ENCODE measurements around the gene CABLES2.

Gene CABLES2

GRCh38 chr20:62424249-62425107 lies 17.4 kb upstream of the CABLES2 start:
- Histone ChIP-seq H3K9me3 (ENCODE audit: control insufficient read depth, low read length) (no peaks in the 10 kb centered on the region), H3K27me3 (replicated peaks; ENCODE audit: control insufficient read depth, insufficient read depth, low read length) (peaks cover 46% of the 10 kb centered on the region), H3K9ac (ENCODE audit: low read length) (no peak overlapping the region), H3K36me3 (ENCODE audit: control insufficient read depth, insufficient read depth, low read length, severe bottlenecking) (no peaks in the 10 kb centered on the region), H3K4me1 (ENCODE audit: control insufficient read depth, insufficient read depth, low read length) (no peaks in the 10 kb centered on the region), H3K4me3 (ENCODE audit: low read length) (no peak overlapping the region)
- DNase-seq (ENCODE audit: low read depth), result no peak

DNA sequence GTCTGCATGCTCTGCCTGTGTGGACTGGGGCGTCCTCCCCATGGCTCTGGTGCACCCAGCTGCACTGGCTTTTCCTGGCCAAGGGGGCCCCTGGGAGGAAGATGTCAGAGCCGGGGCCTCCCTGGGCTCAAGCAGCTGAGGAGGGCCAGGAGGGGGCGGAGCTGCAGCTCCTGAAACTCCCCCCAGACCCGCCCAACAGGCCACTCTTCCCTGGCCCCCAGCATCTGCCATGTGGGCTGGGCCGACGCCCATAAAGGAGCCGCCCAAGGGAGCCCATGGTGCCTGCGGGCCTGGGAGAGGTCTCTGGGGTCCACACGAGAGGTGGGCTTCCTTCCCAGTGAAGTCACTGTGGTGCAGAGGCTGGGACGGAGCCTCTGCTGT lies 16.2 kb upstream of the CABLES2 start:
- H3K36me3 ChIP-seq (ENCODE audit: control insufficient read depth, insufficient read depth, low read length, severe bottlenecking), result no peaks in the 10 kb centered on the region
- no peaks in the 10 kb centered on the region for H3K9me3 ChIP-seq (ENCODE audit: control insufficient read depth, low read length)
- no peak overlapping the region for H3K4me3 ChIP-seq (ENCODE audit: low read length)
- no peak for DNase-seq (ENCODE audit: low read depth)
- H3K27me3 ChIP-seq (replicated peaks; ENCODE audit: control insufficient read depth, insufficient read depth, low read length), result peaks cover 48% of the 10 kb centered on the region
- H3K9ac ChIP-seq (ENCODE audit: low read length), result no peak overlapping the region
- no peaks in the 10 kb centered on the region for H3K4me1 ChIP-seq (ENCODE audit: control insufficient read depth, insufficient read depth, low read length)

DNA sequence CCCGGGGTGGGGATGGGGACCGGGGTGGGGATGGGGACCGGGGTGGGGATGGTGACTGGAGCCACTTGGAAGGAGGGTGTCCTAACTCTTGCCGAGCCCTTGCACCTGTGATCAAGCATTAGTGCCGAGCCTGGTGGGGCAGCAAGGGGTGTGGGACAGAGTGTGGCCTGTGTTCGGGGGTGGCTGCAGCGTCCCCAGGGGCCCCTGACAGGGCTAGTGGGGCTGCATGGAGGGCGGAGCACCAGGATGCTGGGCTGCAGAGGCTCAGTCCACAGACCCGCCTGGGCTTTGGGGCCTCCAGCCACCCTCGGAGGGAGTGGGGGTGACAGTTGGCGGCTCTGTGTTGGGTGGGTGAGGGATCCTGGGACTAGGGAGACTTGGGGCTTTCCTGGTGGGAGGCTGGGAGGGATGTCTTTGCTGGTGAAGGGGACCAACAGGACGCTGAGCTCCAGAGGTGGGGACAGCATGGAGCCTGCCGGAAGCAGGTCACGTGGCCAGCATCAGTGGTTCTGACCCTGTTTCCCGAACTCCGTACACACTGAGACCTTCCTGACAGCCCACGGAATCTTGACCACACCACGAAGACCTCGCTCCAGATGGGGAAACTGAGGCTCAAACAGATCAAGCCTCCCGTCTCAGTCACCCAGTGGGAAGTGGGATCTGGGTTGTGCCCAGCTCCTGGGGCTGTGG lies 15.7 kb upstream of the CABLES2 start:
- Histone ChIP-seq H3K9ac (ENCODE audit: low read length) (no peak overlapping the region), H3K4me1 (ENCODE audit: control insufficient read depth, insufficient read depth, low read length) (no peaks in the 10 kb centered on the region), H3K36me3 (ENCODE audit: control insufficient read depth, insufficient read depth, low read length, severe bottlenecking) (no peaks in the 10 kb centered on the region), H3K9me3 (ENCODE audit: control insufficient read depth, low read length) (no peaks in the 10 kb centered on the region), H3K4me3 (ENCODE audit: low read length) (no peak overlapping the region), H3K27me3 (replicated peaks; ENCODE audit: control insufficient read depth, insufficient read depth, low read length) (peaks cover 51% of the 10 kb centered on the region)
- DNase-seq (ENCODE audit: low read depth), result no peak

GRCh38 chr20:62421716-62421990 lies 14.6 kb upstream of the CABLES2 start:
- no peak overlapping the region for H3K4me3 ChIP-seq (ENCODE audit: low read length)
- no peak for DNase-seq (ENCODE audit: low read depth)
- peaks cover 58% of the 10 kb centered on the region for H3K27me3 ChIP-seq (replicated peaks; ENCODE audit: control insufficient read depth, insufficient read depth, low read length)
- no peaks in the 10 kb centered on the region for H3K36me3 ChIP-seq (ENCODE audit: control insufficient read depth, insufficient read depth, low read length, severe bottlenecking)
- H3K9ac ChIP-seq (ENCODE audit: low read length), result no peak overlapping the region
- no peaks in the 10 kb centered on the region for H3K4me1 ChIP-seq (ENCODE audit: control insufficient read depth, insufficient read depth, low read length)
- H3K9me3 ChIP-seq (ENCODE audit: control insufficient read depth, low read length), result no peaks in the 10 kb centered on the region

- no peak for DNase-seq (ENCODE audit: low read depth)
- Histone ChIP-seq H3K9ac (ENCODE audit: low read length) (no peak overlapping the region), H3K9me3 (ENCODE audit: control insufficient read depth, low read length) (no peaks in the 10 kb centered on the region), H3K4me1 (ENCODE audit: control insufficient read depth, insufficient read depth, low read length) (no peaks in the 10 kb centered on the region), H3K36me3 (ENCODE audit: control insufficient read depth, insufficient read depth, low read length, severe bottlenecking) (no peaks in the 10 kb centered on the region), H3K4me3 (ENCODE audit: low read length) (no peak overlapping the region), H3K27me3 (replicated peaks; ENCODE audit: control insufficient read depth, insufficient read depth, low read length) (peaks cover 52% of the 10 kb centered on the region)
These were observed 14.0 kb upstream of the CABLES2 start for GRCh38 chr20:62420846-62421715.

GRCh38 chr20:62419759-62420158 lies 12.7 kb upstream of the CABLES2 start:
- no peak for DNase-seq (ENCODE audit: low read depth)
- H3K4me3 ChIP-seq (ENCODE audit: low read length), result no peak overlapping the region
- no peaks in the 10 kb centered on the region for H3K9me3 ChIP-seq (ENCODE audit: control insufficient read depth, low read length)
- H3K4me1 ChIP-seq (ENCODE audit: control insufficient read depth, insufficient read depth, low read length), result no peaks in the 10 kb centered on the region
- H3K9ac ChIP-seq (ENCODE audit: low read length), result no peak overlapping the region
- peaks cover 42% of the 10 kb centered on the region for H3K27me3 ChIP-seq (replicated peaks; ENCODE audit: control insufficient read depth, insufficient read depth, low read length)
- no peaks in the 10 kb centered on the region for H3K36me3 ChIP-seq (ENCODE audit: control insufficient read depth, insufficient read depth, low read length, severe bottlenecking)

DNA sequence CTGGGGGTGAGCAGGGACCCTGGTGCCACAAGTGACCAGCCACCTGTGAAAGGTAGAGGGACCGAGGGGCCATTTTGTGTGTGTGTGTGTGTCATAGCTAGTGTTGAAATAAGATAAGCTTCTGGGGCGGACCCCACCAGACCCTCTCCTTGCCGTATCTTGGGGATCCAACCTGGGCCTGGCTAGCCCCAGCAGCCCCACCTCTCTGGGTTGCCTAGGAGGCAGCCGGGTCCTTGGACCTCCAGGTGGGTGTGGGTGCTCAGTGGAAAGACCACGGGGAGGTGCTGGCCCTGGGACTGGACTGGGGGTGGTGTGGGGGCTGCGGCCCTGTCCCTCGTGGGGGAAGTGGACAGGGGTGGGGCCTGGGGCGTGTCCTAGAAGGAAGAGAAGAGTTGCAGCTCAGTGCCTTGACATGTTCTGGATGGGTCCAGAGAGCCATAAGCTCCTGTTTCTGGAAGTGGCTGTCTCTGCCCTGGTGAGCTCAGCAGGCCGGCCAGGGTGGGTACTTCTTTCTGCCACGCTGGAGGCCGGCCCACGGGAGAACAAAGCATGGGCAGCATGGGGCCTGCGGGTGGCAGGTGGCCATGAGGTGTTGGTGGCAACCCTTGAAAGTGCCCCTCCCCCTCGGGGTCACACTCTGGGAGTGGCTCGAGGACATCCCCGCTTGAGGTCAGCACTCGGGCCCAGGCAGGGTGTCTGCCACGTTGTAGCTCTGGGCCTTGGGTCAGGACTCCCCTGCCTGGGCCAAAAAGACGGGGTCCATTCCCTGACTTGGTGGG lies 11.8 kb upstream of the CABLES2 start:
- peaks cover 39% of the 10 kb centered on the region for H3K27me3 ChIP-seq (replicated peaks; ENCODE audit: control insufficient read depth, insufficient read depth, low read length)
- no peak overlapping the region for H3K4me3 ChIP-seq (ENCODE audit: low read length)
- no peak for DNase-seq (ENCODE audit: low read depth)
- no peak overlapping the region for H3K9ac ChIP-seq (ENCODE audit: low read length)
- no peaks in the 10 kb centered on the region for H3K4me1 ChIP-seq (ENCODE audit: control insufficient read depth, insufficient read depth, low read length)
- H3K36me3 ChIP-seq (ENCODE audit: control insufficient read depth, insufficient read depth, low read length, severe bottlenecking), result no peaks in the 10 kb centered on the region
- no peaks in the 10 kb centered on the region for H3K9me3 ChIP-seq (ENCODE audit: control insufficient read depth, low read length)

DNA sequence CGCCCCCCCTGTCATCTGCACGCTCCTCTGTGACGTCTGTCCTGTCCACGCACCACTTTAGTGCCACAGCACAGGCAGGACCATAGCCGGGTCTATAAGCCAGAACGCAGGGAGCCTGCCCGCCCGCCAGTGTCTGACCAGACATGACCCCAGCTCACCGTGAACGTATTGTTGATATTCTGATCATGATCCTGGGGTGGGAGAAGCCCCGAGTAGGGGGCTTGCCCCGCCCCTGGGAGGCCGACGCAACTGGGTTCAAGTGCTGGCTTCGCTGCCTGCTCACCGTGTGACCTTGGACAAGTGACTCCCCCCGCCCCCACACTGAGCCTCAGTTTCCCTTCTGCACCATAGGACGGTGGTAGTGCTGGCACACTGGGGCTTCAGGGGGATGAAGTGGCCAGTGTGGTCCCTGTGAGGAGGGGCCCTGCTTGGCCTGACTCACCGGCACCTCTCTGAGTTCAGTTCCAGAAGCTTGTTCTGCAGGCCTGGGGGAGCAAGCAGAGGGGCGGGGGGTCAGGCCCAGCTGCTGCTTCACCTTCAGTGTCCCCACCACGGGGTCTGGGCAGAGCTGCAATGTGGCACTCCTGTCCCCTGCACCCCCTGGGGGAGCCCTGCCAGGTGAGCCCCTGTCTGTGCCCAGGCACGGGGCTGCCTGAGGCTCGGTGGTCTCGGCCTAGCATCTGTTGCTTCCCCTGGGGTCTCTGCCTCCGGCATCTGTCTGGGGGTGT lies 11.1 kb upstream of the CABLES2 start:
- no peaks in the 10 kb centered on the region for H3K4me1 ChIP-seq (ENCODE audit: control insufficient read depth, insufficient read depth, low read length)
- no peak for DNase-seq (ENCODE audit: low read depth)
- no peak overlapping the region for H3K4me3 ChIP-seq (ENCODE audit: low read length)
- no peak overlapping the region for H3K9ac ChIP-seq (ENCODE audit: low read length)
- no peaks in the 10 kb centered on the region for H3K36me3 ChIP-seq (ENCODE audit: control insufficient read depth, insufficient read depth, low read length, severe bottlenecking)
- H3K27me3 ChIP-seq (replicated peaks; ENCODE audit: control insufficient read depth, insufficient read depth, low read length), result peaks cover 35% of the 10 kb centered on the region
- H3K9me3 ChIP-seq (ENCODE audit: control insufficient read depth, low read length), result no peaks in the 10 kb centered on the region

GRCh38 chr20:62416651-62417637 lies 9.9 kb upstream of the CABLES2 start:
- Histone ChIP-seq H3K27me3 (replicated peaks; ENCODE audit: control insufficient read depth, insufficient read depth, low read length) (peaks cover 36% of the 10 kb centered on the region), H3K4me3 (ENCODE audit: low read length) (no peak overlapping the region), H3K4me1 (ENCODE audit: control insufficient read depth, insufficient read depth, low read length) (no peaks in the 10 kb centered on the region), H3K9ac (ENCODE audit: low read length) (no peak overlapping the region), H3K36me3 (ENCODE audit: control insufficient read depth, insufficient read depth, low read length, severe bottlenecking) (no peaks in the 10 kb centered on the region), H3K9me3 (ENCODE audit: control insufficient read depth, low read length) (no peaks in the 10 kb centered on the region)
- DNase-seq (ENCODE audit: low read depth), result no peak
